H7 (cell line): ENCODE results near the gene ASAP2. TPM values are rescaled to one million over a fixed set of nuclear protein-coding genes. Genes with fewer than 3 reads are reported as not detected.

Experiments
- DNase-seq: peaks from one replicate; pipeline ENCODE4 v3.0.0; 2012
- H3K27me3 ChIP-seq: 2 replicates; pipeline ENCODE4 v1.6.0; 2011; ENCODE audit warnings: mild to moderate bottlenecking, low read length; ENCODE audit not compliant: control insufficient read depth, insufficient read depth
- H3K36me3 ChIP-seq: replicated peaks from 2 replicates; pipeline ENCODE4 v1.5.1; 2011; ENCODE audit warnings: low read length; ENCODE audit not compliant: control insufficient read depth, insufficient read depth
- H3K4me3 ChIP-seq: 2 replicates; pipeline ENCODE4 v1.5.1; 2011; ENCODE audit warnings: low read depth, mild to moderate bottlenecking, control low read depth, low read length, moderate library complexity; ENCODE audit not compliant: insufficient read depth
- total RNA-seq: library from RNA; depleted of rRNA; stranded (reverse); fragments of >200 nt; shearing (Covaris generic); gene quantifications from 2 replicates; pipeline ENCODE4 v1.2.3, GENCODE V29; 2014

ASAP2 gene
- total RNA-seq, 1 experiment from 2014 or later, result 5.2 TPM

- no peak for DNase-seq
Observed at GRCh38 chr2:9298583-9298982, 92.0 kb downstream of the ASAP2 start.

GRCh38 chr2:9299161-9300100 lies 92.8 kb downstream of the ASAP2 start:
- H3K27me3 ChIP-seq, result no peaks in the 10 kb centered on the region
- no peaks in the 10 kb centered on the region for H3K36me3 ChIP-seq
- DNase-seq, result peak; percentile 72
- no peak overlapping the region for H3K4me3 ChIP-seq

More at GRCh38 chr2:9298583-9298982, 92.0 kb downstream of the ASAP2 start:
- H3K27me3 ChIP-seq, result no peaks in the 10 kb centered on the region
- no peak overlapping the region for H3K4me3 ChIP-seq
- no peaks in the 10 kb centered on the region for H3K36me3 ChIP-seq

DNA sequence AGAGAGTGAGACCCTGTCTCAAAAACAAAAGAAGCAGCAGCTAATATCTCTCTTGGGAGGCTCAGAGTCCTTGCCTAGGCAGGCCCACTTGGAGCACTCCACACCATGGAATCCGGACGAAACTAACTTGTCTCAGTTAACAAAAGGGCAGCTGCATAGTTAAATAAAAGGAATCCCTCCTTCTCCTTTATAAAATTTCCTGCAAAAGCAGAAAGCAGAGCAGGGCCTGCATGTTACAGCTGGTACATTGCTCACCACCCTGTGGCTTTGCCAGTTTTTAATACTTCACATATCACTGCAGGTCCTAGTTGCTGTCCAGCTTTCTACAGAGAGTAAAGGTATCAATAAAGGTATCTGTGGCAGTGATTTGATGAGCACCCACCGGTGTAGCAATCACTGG lies 93.6 kb downstream of the ASAP2 start:
- Histone ChIP-seq H3K27me3 (no peaks in the 10 kb centered on the region), H3K4me3 (no peak overlapping the region), H3K36me3 (no peaks in the 10 kb centered on the region)
- no peak for DNase-seq

- DNase-seq, result no peak
- Histone ChIP-seq H3K27me3 (no peaks in the 10 kb centered on the region), H3K36me3 (no peaks in the 10 kb centered on the region), H3K4me3 (no peak overlapping the region)
Observed at GRCh38 chr2:9300829-9301453, 94.3 kb downstream of the ASAP2 start.

DNA sequence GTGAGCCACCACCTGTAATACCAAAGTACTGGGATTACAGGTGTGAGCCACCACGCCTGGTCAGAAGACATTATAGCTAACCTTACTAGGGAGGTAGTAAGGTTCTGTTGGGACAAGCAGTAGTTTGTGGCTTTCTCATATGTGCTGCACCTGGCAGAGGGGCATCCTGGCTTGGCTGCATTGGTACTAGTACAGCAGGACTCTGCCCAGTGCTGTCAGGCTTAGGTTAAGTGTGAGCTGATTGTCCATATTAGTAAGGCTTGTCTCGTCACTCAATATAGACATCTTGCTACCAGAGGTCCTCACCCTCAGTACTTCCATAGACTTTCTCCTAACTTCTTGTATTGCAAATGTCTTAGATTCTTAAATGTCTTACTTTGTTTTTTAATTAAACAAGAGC lies 96.1 kb downstream of the ASAP2 start:
- Histone ChIP-seq H3K27me3 (no peaks in the 10 kb centered on the region), H3K4me3 (no peak overlapping the region), H3K36me3 (no peaks in the 10 kb centered on the region)
- no peak for DNase-seq

GRCh38 chr2:9303528-9304225 lies 97.1 kb downstream of the ASAP2 start:
- no peak for DNase-seq
- no peak overlapping the region for H3K4me3 ChIP-seq
- H3K36me3 ChIP-seq, result no peaks in the 10 kb centered on the region
- no peaks in the 10 kb centered on the region for H3K27me3 ChIP-seq

GRCh38 chr2:9306911-9307310 lies 100.3 kb downstream of the ASAP2 start:
- H3K36me3 ChIP-seq, result no peaks in the 10 kb centered on the region
- no peak for DNase-seq
- no peaks in the 10 kb centered on the region for H3K27me3 ChIP-seq
- no peak overlapping the region for H3K4me3 ChIP-seq

GRCh38 chr2:9307535-9307934 lies 100.9 kb downstream of the ASAP2 start:
- H3K4me3 ChIP-seq, result no peak overlapping the region
- no peak for DNase-seq
- no peaks in the 10 kb centered on the region for H3K27me3 ChIP-seq
- no peaks in the 10 kb centered on the region for H3K36me3 ChIP-seq

DNA sequence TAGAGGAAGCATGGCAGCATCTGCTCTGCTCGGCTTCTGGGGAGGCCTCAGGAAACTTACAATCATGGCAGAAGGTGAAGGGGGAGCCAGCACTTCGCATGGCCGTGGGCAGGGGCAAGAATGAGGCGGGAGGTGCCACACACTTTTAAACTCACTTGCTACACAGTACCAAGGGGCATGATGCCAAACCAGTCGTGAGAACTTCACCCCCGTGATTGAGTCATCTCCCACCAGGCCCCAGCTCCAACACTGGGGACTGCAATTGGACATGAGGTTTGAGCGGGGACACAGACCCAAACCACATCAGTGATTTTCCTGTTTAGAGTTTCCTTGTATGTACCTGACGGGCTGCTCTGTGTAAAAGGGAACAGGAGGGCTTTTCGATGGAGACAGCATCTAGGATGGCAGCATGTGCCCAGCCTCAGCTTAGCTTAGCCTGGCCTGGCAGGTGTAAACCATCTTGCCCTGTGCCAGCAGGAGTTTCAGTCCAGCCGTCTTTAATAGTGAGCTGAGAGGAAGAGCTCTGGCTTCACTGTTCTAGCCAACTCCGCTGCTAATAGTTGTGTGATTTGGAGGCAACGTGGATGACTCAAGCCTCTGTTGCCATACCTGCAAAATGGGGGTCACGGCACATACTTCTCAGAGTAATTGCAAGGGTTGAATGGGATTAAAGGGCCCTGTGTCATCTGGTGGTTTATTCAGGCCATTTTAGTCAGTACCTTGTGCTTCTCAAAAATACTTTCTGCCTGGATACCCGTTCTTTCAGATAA lies 101.8 kb downstream of the ASAP2 start:
- no peaks in the 10 kb centered on the region for H3K36me3 ChIP-seq
- DNase-seq, result no peak

DNA sequence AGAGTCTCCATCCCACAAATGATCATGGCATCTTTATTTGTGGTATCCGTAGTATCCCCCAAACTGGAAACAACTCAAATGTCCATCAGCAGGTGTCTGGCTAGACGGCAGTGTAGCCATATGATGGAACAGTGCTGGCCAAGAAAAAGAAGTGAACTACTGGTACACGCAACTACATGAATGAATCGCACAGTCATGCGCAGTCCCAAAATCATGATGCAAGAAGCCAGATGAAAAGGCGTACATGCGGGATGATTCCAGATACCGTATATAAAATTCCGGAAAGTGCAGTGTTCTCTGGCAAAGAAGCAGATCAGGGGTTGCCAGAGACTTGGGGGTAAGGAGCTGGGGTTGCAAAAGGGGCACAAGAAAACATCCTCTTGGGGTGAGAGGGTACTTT lies 102.5 kb downstream of the ASAP2 start:
- no peaks in the 10 kb centered on the region for H3K27me3 ChIP-seq
- DNase-seq, result no peak
- no peak overlapping the region for H3K4me3 ChIP-seq
- no peaks in the 10 kb centered on the region for H3K36me3 ChIP-seq

More for the DNA sequence above, 101.8 kb downstream of the ASAP2 start:
- no peak overlapping the region for H3K4me3 ChIP-seq
- no peaks in the 10 kb centered on the region for H3K27me3 ChIP-seq

DNA sequence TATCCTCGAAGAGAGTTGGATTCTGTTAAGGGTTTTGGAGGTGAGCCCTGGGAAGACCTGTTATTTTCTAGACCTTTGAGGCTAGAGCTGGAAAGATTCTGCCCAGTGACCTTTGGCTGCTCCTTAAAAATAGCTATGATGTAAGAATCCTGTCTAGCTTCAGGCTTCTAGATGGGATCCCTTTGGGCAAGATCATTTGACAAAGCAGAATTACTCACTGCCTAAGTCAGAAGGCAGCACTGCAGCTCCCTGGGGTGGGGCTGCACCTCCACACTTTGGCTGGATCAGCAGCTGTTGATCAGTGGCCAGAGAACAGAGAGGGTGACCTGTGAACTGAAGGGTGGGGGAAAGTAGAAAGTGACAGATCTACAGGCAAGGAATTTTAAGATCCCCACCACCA lies 103.8 kb downstream of the ASAP2 start:
- H3K36me3 ChIP-seq, result no peaks in the 10 kb centered on the region
- H3K27me3 ChIP-seq, result no peaks in the 10 kb centered on the region
- DNase-seq, result no peak
- no peak overlapping the region for H3K4me3 ChIP-seq

- no peaks in the 10 kb centered on the region for H3K36me3 ChIP-seq
- H3K27me3 ChIP-seq, result no peaks in the 10 kb centered on the region
- DNase-seq, result no peak
Observed at GRCh38 chr2:9310798-9311197, 104.2 kb downstream of the ASAP2 start.

DNA sequence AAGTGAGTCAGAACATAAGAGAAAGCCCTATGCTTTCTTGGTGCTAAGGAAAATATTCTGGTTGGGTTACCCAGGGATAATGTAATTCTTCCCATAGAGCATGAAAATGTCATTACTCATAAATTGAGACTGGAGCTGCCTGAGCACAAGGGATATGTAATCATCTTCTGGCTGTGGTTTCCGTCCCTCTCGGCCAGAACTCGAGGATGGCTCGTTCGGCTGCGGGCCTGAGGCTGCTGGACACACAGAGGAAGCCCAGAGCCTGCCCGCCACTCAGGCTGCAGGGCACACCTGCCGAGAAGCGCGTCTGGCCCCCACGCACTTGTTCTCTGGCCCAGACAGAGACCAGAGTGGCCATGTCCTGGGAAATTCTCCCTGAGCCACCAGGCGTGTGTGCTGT lies 104.9 kb downstream of the ASAP2 start:
- DNase-seq, result no peak
- Histone ChIP-seq H3K27me3 (no peaks in the 10 kb centered on the region), H3K4me3 (no peak overlapping the region), H3K36me3 (no peaks in the 10 kb centered on the region)

More at GRCh38 chr2:9310798-9311197, 104.2 kb downstream of the ASAP2 start:
- H3K4me3 ChIP-seq, result no peak overlapping the region

DNA sequence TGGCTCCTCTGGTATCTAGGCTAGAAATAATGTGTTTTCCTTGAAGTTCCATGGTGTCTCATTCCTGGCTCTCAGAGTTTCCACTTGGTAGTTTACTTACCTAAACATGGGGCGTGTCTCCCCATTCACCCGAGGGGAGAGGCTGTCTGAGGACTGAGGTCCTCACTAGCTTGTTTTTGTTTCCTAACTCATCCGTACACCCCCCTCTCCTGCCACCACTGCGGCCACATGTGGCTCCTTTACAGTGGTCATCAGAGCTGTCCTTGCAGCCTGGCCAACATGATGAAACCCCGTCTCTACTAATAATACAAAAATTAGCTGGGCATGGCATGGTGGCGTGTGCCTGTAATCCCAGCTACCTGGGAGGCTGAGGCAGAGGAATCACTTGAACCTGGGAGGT lies 106.0 kb downstream of the ASAP2 start:
- no peak overlapping the region for H3K4me3 ChIP-seq
- no peaks in the 10 kb centered on the region for H3K27me3 ChIP-seq
- no peak for DNase-seq
- no peaks in the 10 kb centered on the region; the same call in 1 of the 2 replicates for H3K36me3 ChIP-seq
